ENCODE results near the gene NCOA7. TPM values are rescaled to one million over a fixed set of nuclear protein-coding genes. Genes with fewer than 3 reads are reported as not detected.

NCOA7 gene
- total and polyA plus RNA-seq, 4 donors = 39.6 to 113 (median 48.8) TPM

GRCh38 chr6:125954735-125955339 lies 164.1 kb downstream of the NCOA7 start:
- no peaks in the 10 kb centered on the region for H3K27me3 ChIP-seq (ENCODE audit: control insufficient read depth, insufficient read depth, low read length)
- DNase-seq (ENCODE audit: low read depth in 4 of 6, low spot score in 6 of 6) = no peak

GRCh38 chr6:125955973-125956372 lies 165.2 kb downstream of the NCOA7 start:
- H3K27ac ChIP-seq (ENCODE audit: low read depth, low read length) = no peak overlapping the region
- H3K36me3 ChIP-seq (ENCODE audit: control insufficient read depth, insufficient read depth, low read length) = no peaks in the 10 kb centered on the region
- 77% methylated on average over 3 of the region's 5 CpGs for WGBS (ENCODE audit: insufficient coverage)
- no peak for DNase-seq (ENCODE audit: low read depth in 4 of 6, low spot score in 6 of 6)
- H3K4me3 ChIP-seq (ENCODE audit: low read depth, low read length) = peak overlapping the region; percentile 99
- H3K9me3 ChIP-seq (ENCODE audit: control insufficient read depth, insufficient read depth, low read length) = no peaks in the 10 kb centered on the region
- H3K27me3 ChIP-seq (ENCODE audit: control insufficient read depth, insufficient read depth, low read length) = no peaks in the 10 kb centered on the region
- H3K4me1 ChIP-seq (ENCODE audit: control insufficient read depth, insufficient read depth, low read length) = no peaks in the 10 kb centered on the region

More at GRCh38 chr6:125954735-125955339, 164.1 kb downstream of the NCOA7 start:
- Histone ChIP-seq H3K9me3 (ENCODE audit: control insufficient read depth, insufficient read depth, low read length) (no peaks in the 10 kb centered on the region), H3K36me3 (ENCODE audit: control insufficient read depth, insufficient read depth, low read length) (no peaks in the 10 kb centered on the region), H3K27ac (ENCODE audit: low read depth, low read length) (no peak overlapping the region), H3K4me1 (ENCODE audit: control insufficient read depth, insufficient read depth, low read length) (no peaks in the 10 kb centered on the region), H3K4me3 (ENCODE audit: low read depth, low read length) (no peak overlapping the region)
- WGBS (ENCODE audit: insufficient coverage) = 51% methylated on average over 4 of the region's 5 CpGs

- Histone ChIP-seq H3K9me3 (ENCODE audit: control insufficient read depth, insufficient read depth, low read length) (no peaks in the 10 kb centered on the region), H3K27me3 (ENCODE audit: control insufficient read depth, insufficient read depth, low read length) (no peaks in the 10 kb centered on the region), H3K36me3 (ENCODE audit: control insufficient read depth, insufficient read depth, low read length) (no peaks in the 10 kb centered on the region), H3K27ac (ENCODE audit: low read depth, low read length) (peak within 1 kb of the TSS; percentile 97), H3K4me3 (ENCODE audit: low read depth, low read length) (peak within 1 kb of the TSS; percentile 99), H3K4me1 (ENCODE audit: control insufficient read depth, insufficient read depth, low read length) (no peaks in the 10 kb centered on the region)
- under 1% methylated on average over 82 of the region's 82 CpGs for WGBS (ENCODE audit: insufficient coverage)
- DNase-seq (ENCODE audit: low read depth in 4 of 6, low spot score in 6 of 6) = peak; percentile 96 to 99 (median 98)
Observed at GRCh38 chr6:125956506-125957390, 166.0 kb downstream of the NCOA7 start, which contains the start of gene HINT3. Gene HINT3, plus strand, starts transcription at chr6:125956770. Its CDS starts 208 bp downstream, at chr6:125956978.

- H3K27ac ChIP-seq (ENCODE audit: low read depth, low read length) = peak overlapping the region; percentile 97
Observed at GRCh38 chr6:125957391-125957693, 166.6 kb downstream of the NCOA7 start.

GRCh38 chr6:125957845-125958244 lies 167.1 kb downstream of the NCOA7 start:
- Histone ChIP-seq H3K9me3 (ENCODE audit: control insufficient read depth, insufficient read depth, low read length) (no peaks in the 10 kb centered on the region), H3K27me3 (ENCODE audit: control insufficient read depth, insufficient read depth, low read length) (no peaks in the 10 kb centered on the region), H3K4me1 (ENCODE audit: control insufficient read depth, insufficient read depth, low read length) (no peaks in the 10 kb centered on the region), H3K4me3 (ENCODE audit: low read depth, low read length) (peak overlapping the region; percentile 99), H3K36me3 (ENCODE audit: control insufficient read depth, insufficient read depth, low read length) (no peaks in the 10 kb centered on the region), H3K27ac (ENCODE audit: low read depth, low read length) (no peak overlapping the region)
- DNase-seq (ENCODE audit: low read depth in 4 of 6, low spot score in 6 of 6) = peak in 2 of 6 donors; percentile 20 to 61
- WGBS (ENCODE audit: insufficient coverage) = 72% methylated on average over 3 of the region's 4 CpGs

More at GRCh38 chr6:125957391-125957693, 166.6 kb downstream of the NCOA7 start:
- DNase-seq (ENCODE audit: low read depth in 4 of 6, low spot score in 6 of 6) = peak in 1 of 6 donors; percentile 8
- Histone ChIP-seq H3K4me1 (ENCODE audit: control insufficient read depth, insufficient read depth, low read length) (no peaks in the 10 kb centered on the region), H3K27me3 (ENCODE audit: control insufficient read depth, insufficient read depth, low read length) (no peaks in the 10 kb centered on the region), H3K36me3 (ENCODE audit: control insufficient read depth, insufficient read depth, low read length) (no peaks in the 10 kb centered on the region), H3K4me3 (ENCODE audit: low read depth, low read length) (peak overlapping the region; percentile 99), H3K9me3 (ENCODE audit: control insufficient read depth, insufficient read depth, low read length) (no peaks in the 10 kb centered on the region)
- WGBS (ENCODE audit: insufficient coverage) = 0% methylated on average over 1 of the region's 3 CpGs

GRCh38 chr6:125959041-125959440 lies 168.3 kb downstream of the NCOA7 start:
- Histone ChIP-seq H3K4me3 (ENCODE audit: low read depth, low read length) (no peak overlapping the region), H3K36me3 (ENCODE audit: control insufficient read depth, insufficient read depth, low read length) (no peaks in the 10 kb centered on the region), H3K4me1 (ENCODE audit: control insufficient read depth, insufficient read depth, low read length) (no peaks in the 10 kb centered on the region), H3K27me3 (ENCODE audit: control insufficient read depth, insufficient read depth, low read length) (no peaks in the 10 kb centered on the region), H3K9me3 (ENCODE audit: control insufficient read depth, insufficient read depth, low read length) (no peaks in the 10 kb centered on the region), H3K27ac (ENCODE audit: low read depth, low read length) (no peak overlapping the region)
- 100% methylated on average over 1 of the region's 4 CpGs for WGBS (ENCODE audit: insufficient coverage)
- no peak for DNase-seq (ENCODE audit: low read depth in 4 of 6, low spot score in 6 of 6)

- H3K27ac ChIP-seq (ENCODE audit: low read depth, low read length) = no peak overlapping the region
- no peaks in the 10 kb centered on the region for H3K36me3 ChIP-seq (ENCODE audit: control insufficient read depth, insufficient read depth, low read length)
- 100% methylated on average over 1 of the region's 3 CpGs for WGBS (ENCODE audit: insufficient coverage)
- no peak overlapping the region for H3K4me3 ChIP-seq (ENCODE audit: low read depth, low read length)
- no peaks in the 10 kb centered on the region for H3K4me1 ChIP-seq (ENCODE audit: control insufficient read depth, insufficient read depth, low read length)
- no peaks in the 10 kb centered on the region for H3K27me3 ChIP-seq (ENCODE audit: control insufficient read depth, insufficient read depth, low read length)
- no peaks in the 10 kb centered on the region for H3K9me3 ChIP-seq (ENCODE audit: control insufficient read depth, insufficient read depth, low read length)
- no peak for DNase-seq (ENCODE audit: low read depth in 4 of 6, low spot score in 6 of 6)
Observed at GRCh38 chr6:125961117-125961516, 170.4 kb downstream of the NCOA7 start.

GRCh38 chr6:125962900-125963497 lies 172.2 kb downstream of the NCOA7 start:
- 91% methylated on average over 7 of the region's 8 CpGs for WGBS (ENCODE audit: insufficient coverage)
- Histone ChIP-seq H3K27ac (ENCODE audit: low read depth, low read length) (no peak overlapping the region), H3K27me3 (ENCODE audit: control insufficient read depth, insufficient read depth, low read length) (no peaks in the 10 kb centered on the region), H3K4me3 (ENCODE audit: low read depth, low read length) (no peak overlapping the region), H3K4me1 (ENCODE audit: control insufficient read depth, insufficient read depth, low read length) (no peaks in the 10 kb centered on the region), H3K36me3 (ENCODE audit: control insufficient read depth, insufficient read depth, low read length) (no peaks in the 10 kb centered on the region), H3K9me3 (ENCODE audit: control insufficient read depth, insufficient read depth, low read length) (no peaks in the 10 kb centered on the region)
- no peak for DNase-seq (ENCODE audit: low read depth in 4 of 6, low spot score in 6 of 6)

- WGBS (ENCODE audit: insufficient coverage) = no CpG with 5 or more reads among the region's 2 CpGs
- H3K9me3 ChIP-seq (ENCODE audit: control insufficient read depth, insufficient read depth, low read length) = no peaks in the 10 kb centered on the region
- H3K36me3 ChIP-seq (ENCODE audit: control insufficient read depth, insufficient read depth, low read length) = no peaks in the 10 kb centered on the region
- H3K27ac ChIP-seq (ENCODE audit: low read depth, low read length) = no peak overlapping the region
- H3K27me3 ChIP-seq (ENCODE audit: control insufficient read depth, insufficient read depth, low read length) = no peaks in the 10 kb centered on the region
- DNase-seq (ENCODE audit: low read depth in 4 of 6, low spot score in 6 of 6) = no peak
- no peak overlapping the region for H3K4me3 ChIP-seq (ENCODE audit: low read depth, low read length)
- H3K4me1 ChIP-seq (ENCODE audit: control insufficient read depth, insufficient read depth, low read length) = no peaks in the 10 kb centered on the region
Observed at GRCh38 chr6:125963817-125964216, 173.1 kb downstream of the NCOA7 start.
